Measurements from ENCODE around the gene TBC1D1.

The TBC1D1 gene

GRCh38 chr4:38106311-38106710 lies 215.4 kb downstream of the TBC1D1 start:
- no peak for DNase-seq (ENCODE audit: low spot score)

- DNase-seq (ENCODE audit: low spot score) = no peak
Observed at GRCh38 chr4:38106886-38107514, 216.1 kb downstream of the TBC1D1 start.

GRCh38 chr4:38107818-38108217 lies 216.9 kb downstream of the TBC1D1 start:
- no peak for DNase-seq (ENCODE audit: low spot score)

GRCh38 chr4:38109370-38109769 lies 218.5 kb downstream of the TBC1D1 start:
- no peak for DNase-seq (ENCODE audit: low spot score)

GRCh38 chr4:38109896-38110295 lies 219.0 kb downstream of the TBC1D1 start:
- peak; percentile 76 for DNase-seq (ENCODE audit: low spot score)

- DNase-seq (ENCODE audit: low spot score) = no peak
Observed at GRCh38 chr4:38111024-38111423, 220.1 kb downstream of the TBC1D1 start.

GRCh38 chr4:38111717-38112116 lies 220.8 kb downstream of the TBC1D1 start:
- DNase-seq (ENCODE audit: low spot score) = no peak

- DNase-seq (ENCODE audit: low spot score) = no peak
Observed at GRCh38 chr4:38113132-38113531, 222.2 kb downstream of the TBC1D1 start.

GRCh38 chr4:38113551-38113950 lies 222.7 kb downstream of the TBC1D1 start:
- DNase-seq (ENCODE audit: low spot score) = no peak

GRCh38 chr4:38114386-38115150 lies 223.7 kb downstream of the TBC1D1 start:
- no peak for DNase-seq (ENCODE audit: low spot score)

- DNase-seq (ENCODE audit: low spot score) = no peak
Observed at GRCh38 chr4:38115601-38116000, 224.7 kb downstream of the TBC1D1 start.

- DNase-seq (ENCODE audit: low spot score) = no peak
Observed at GRCh38 chr4:38117591-38117990, 226.7 kb downstream of the TBC1D1 start.

GRCh38 chr4:38119668-38120385 lies 228.9 kb downstream of the TBC1D1 start:
- DNase-seq (ENCODE audit: low spot score) = no peak

- DNase-seq (ENCODE audit: low spot score) = no peak
Observed at GRCh38 chr4:38120772-38121171, 229.9 kb downstream of the TBC1D1 start.

- no peak for DNase-seq (ENCODE audit: low spot score)
Observed at GRCh38 chr4:38122060-38122459, 231.2 kb downstream of the TBC1D1 start.

- DNase-seq (ENCODE audit: low spot score) = no peak
Observed at GRCh38 chr4:38123555-38123954, 232.7 kb downstream of the TBC1D1 start.

- DNase-seq (ENCODE audit: low spot score) = no peak
Observed at GRCh38 chr4:38124961-38125360, 234.1 kb downstream of the TBC1D1 start.

- no peak for DNase-seq (ENCODE audit: low spot score)
Observed at GRCh38 chr4:38125816-38126215, 234.9 kb downstream of the TBC1D1 start.

- no peak for DNase-seq (ENCODE audit: low spot score)
Observed at GRCh38 chr4:38128478-38129459, 237.9 kb downstream of the TBC1D1 start.

- DNase-seq (ENCODE audit: low spot score) = no peak
Observed at GRCh38 chr4:38129460-38130227, 238.8 kb downstream of the TBC1D1 start.

- DNase-seq (ENCODE audit: low spot score) = no peak
Observed at GRCh38 chr4:38130884-38131283, 240.0 kb downstream of the TBC1D1 start.
